ENCODE results near the gene IL12B.

Gene IL12B

DNA sequence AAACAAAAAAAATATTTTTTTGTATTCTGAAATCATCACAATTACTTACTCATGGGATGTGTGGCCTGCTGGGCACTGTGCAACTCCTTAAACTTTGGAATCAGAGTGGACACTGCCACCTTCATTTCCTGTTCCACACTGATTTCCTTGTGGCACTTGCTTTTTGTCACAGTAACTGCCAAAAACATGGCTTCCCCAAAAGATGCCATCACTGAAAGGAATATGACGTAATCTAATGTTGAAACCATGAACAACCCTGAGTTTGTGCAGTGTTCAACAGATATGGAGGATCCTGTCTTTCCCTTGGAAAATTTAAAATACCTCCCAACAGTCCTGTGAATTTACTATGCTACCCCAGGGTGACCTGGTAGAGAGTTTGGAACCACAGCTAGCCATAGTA, 12.6 kb upstream of the IL12B start:
- DNase-seq (ENCODE audit: insufficient read length) (no peak), FAIRE-seq (no peak)
- no peak for TF ChIP-seq POLR2A (IDR thresholded peaks at IDR 0.05; ENCODE audit: low read depth, low read length)
- TF ChIP-seq POLR2AphosphoS5 (IDR thresholded peaks at IDR 0.05; ENCODE audit: low read depth, low read length), result no peak
- no peak for TF ChIP-seq TAF1 (IDR thresholded peaks at IDR 0.05; ENCODE audit: borderline replicate concordance, low read depth, low read length)

DNA sequence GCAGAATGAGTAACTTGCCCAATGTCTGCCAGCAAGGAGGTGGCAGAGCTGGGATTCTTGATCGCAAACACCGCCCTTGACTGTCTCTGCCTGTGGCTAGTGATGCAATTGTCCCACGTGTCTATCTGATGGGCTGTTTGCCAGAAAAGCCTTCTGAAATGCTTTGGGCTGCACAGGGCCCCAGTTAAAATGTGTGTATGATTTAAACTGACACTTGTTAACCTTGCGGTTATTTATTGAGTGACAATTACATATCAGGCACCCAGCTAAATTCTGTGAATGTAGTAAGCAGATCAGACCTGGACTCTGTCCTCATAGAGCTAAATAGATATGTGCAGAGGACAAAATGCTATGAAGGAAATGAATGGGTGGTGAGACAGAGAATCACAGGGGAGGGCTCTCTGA, 11.6 kb upstream of the IL12B start:
- FAIRE-seq, result no peak
- DNase-seq (ENCODE audit: insufficient read length), result no peak
- TF ChIP-seq POLR2AphosphoS5 (IDR thresholded peaks at IDR 0.05; ENCODE audit: low read depth, low read length), result no peak
- no peak for TF ChIP-seq POLR2A (IDR thresholded peaks at IDR 0.05; ENCODE audit: low read depth, low read length)
- TF ChIP-seq TAF1 (IDR thresholded peaks at IDR 0.05; ENCODE audit: borderline replicate concordance, low read depth, low read length), result no peak

DNA sequence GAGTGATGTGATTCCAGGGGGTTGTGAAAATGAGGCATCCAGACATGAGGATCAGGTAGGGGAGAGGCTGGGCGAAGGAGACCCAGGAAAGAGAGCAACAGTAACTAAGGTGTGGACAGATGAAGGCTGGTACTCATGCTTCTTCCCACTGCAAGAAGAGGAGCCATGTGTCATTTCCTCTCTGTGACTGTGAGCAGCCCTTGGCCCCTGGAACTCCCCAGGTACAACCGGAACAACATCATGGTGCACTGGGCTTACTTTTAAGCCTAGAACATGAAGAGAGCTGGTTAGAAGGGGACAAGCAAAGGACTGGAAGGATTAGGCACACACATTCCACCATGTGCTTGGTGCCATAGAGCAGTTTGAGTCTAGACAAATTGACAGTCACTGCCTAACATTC, 10.9 kb upstream of the IL12B start:
- DNase-seq (ENCODE audit: insufficient read length), result no peak
- TF ChIP-seq POLR2A (IDR thresholded peaks at IDR 0.05; ENCODE audit: low read depth, low read length) (no peak), POLR2AphosphoS5 (IDR thresholded peaks at IDR 0.05; ENCODE audit: low read depth, low read length) (no peak), TAF1 (IDR thresholded peaks at IDR 0.05; ENCODE audit: borderline replicate concordance, low read depth, low read length) (no peak)
- FAIRE-seq, result no peak

DNA sequence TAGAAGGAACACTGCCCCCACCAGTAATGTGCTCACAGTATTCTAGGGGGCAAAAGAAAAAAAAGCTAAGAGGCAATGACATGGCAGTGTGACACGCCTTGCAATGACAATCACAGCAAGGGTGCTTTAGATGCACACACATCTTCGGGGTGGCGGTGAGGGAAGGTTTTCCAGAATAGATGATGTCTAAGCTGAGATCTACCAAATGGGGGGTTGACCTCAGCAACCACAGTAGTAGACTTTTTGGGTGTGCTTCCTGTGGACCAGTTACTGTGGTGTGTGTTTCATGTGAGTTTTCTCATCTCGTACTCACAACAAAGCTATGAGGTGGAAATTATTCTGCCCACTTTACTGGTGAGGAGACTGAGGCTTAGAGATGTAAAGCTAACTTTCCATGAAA, 10.2 kb upstream of the IL12B start:
- TF ChIP-seq POLR2AphosphoS5 (IDR thresholded peaks at IDR 0.05; ENCODE audit: low read depth, low read length) (no peak), TAF1 (IDR thresholded peaks at IDR 0.05; ENCODE audit: borderline replicate concordance, low read depth, low read length) (no peak), POLR2A (IDR thresholded peaks at IDR 0.05; ENCODE audit: low read depth, low read length) (no peak)
- DNase-seq (ENCODE audit: insufficient read length), result no peak
- no peak for FAIRE-seq

DNA sequence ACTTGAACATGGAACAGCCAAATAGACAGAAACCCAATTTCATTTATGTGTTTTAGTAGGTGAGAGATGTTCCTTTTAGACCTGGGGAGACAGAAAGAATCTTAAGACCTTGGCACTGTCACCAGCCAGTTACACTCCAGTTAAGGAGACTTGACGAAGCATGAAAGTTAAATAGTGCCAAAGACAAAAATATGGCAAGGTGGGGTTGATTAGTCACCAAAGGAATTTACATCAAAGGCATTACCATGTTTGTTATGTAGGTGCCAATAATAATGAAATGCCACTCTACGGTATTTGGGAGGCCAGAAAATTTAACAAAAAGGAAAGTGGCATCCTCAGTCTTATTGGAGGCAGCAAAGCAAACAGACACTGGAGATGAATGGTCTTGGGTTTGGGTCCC, 9.2 kb upstream of the IL12B start:
- TF ChIP-seq TAF1 (IDR thresholded peaks at IDR 0.05; ENCODE audit: borderline replicate concordance, low read depth, low read length), result no peak
- no peak for TF ChIP-seq POLR2A (IDR thresholded peaks at IDR 0.05; ENCODE audit: low read depth, low read length)
- no peak for TF ChIP-seq POLR2AphosphoS5 (IDR thresholded peaks at IDR 0.05; ENCODE audit: low read depth, low read length)
- FAIRE-seq (no peak), DNase-seq (ENCODE audit: insufficient read length) (no peak)

DNA sequence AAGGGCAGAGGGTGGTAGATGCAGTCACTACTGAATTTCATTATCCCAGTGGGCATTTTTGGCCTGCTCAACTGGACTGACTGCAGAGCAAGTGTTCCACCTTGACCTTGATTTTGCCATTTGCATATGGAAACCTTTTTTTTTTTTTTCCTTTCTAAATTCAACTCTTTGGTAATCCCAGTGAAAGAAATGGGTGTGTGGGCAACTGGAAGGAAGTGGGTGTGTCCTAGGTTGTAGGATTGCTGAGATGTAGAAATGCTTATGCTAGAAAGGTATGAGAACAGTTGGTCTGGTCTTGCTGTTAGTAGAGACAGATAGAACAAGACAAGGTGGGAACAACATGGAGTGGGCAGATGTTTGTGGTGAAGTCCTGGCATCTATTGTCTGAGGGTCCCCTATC, 7.8 kb upstream of the IL12B start:
- no peak for FAIRE-seq
- no peak for DNase-seq (ENCODE audit: insufficient read length)
- TF ChIP-seq POLR2AphosphoS5 (IDR thresholded peaks at IDR 0.05; ENCODE audit: low read depth, low read length) (no peak), TAF1 (IDR thresholded peaks at IDR 0.05; ENCODE audit: borderline replicate concordance, low read depth, low read length) (no peak), POLR2A (IDR thresholded peaks at IDR 0.05; ENCODE audit: low read depth, low read length) (no peak)

DNA sequence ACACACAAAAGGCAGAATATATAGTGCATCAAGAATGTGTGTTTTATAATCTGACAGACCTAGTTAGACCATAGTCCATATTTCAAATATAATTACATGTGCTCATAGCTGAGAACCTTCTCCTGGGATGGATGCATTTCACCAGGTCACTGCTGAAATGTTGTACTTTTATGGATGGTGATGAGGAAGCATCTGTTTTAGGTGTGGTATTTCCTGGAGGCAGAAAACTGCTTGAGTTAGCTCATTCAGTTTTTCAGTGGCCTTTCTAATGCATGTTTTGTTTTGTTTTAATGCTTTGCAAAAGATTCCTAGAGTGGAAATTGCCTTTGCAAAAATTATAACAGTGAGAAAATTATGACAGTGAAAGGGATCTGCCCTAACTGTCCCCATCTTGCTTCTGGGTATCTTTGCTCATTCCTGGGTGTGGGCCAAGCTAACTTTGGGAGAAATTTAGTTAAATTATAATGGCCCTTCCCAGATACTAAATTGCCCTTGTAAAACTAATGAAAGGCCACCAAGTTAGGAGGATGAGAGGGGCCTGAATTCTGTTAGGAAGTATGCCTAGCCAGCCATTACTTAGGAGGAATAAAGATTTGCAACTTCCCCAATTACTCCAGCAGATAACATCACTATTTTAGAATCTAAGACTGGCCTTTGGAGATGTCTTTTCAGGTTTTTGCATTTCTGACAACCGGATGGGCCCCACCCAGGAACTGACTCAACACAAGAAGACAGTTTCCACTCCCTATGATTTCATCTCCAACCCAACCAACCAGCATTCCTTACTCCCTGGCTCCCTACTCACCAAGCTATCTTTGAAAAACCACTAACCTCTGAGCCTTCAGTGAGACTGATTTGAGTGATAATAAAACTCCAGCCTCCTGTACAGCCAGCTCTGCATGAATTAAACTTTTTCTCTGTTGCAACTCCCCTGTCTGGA, 7.0 kb upstream of the IL12B start:
- DNase-seq (ENCODE audit: insufficient read length), result no peak
- FAIRE-seq, result no peak
- TF ChIP-seq TAF1 (IDR thresholded peaks at IDR 0.05; ENCODE audit: borderline replicate concordance, low read depth, low read length) (no peak), POLR2AphosphoS5 (IDR thresholded peaks at IDR 0.05; ENCODE audit: low read depth, low read length) (no peak), POLR2A (IDR thresholded peaks at IDR 0.05; ENCODE audit: low read depth, low read length) (no peak)

DNA sequence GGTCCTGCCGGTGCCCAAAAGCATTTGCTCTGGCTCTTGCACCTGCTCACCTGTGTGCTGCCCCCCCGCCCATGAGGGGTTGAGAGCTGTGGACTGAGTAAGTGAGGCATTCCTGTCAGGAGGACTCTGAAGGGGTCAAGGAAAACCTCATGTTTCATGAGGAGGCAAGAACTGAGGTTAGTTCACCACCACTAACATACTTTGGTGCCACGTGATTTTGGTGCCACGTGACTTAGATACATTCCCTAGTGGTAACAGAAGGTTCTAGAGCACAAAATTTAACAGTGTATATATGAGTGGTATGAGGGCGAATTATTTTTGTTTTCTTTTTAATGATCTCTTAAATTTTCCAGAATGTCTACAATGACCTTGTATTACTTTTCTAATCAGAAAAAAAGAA, 6.3 kb upstream of the IL12B start:
- FAIRE-seq (no peak), DNase-seq (ENCODE audit: insufficient read length) (no peak)
- TF ChIP-seq POLR2AphosphoS5 (IDR thresholded peaks at IDR 0.05; ENCODE audit: low read depth, low read length), result no peak
- no peak for TF ChIP-seq POLR2A (IDR thresholded peaks at IDR 0.05; ENCODE audit: low read depth, low read length)

DNA sequence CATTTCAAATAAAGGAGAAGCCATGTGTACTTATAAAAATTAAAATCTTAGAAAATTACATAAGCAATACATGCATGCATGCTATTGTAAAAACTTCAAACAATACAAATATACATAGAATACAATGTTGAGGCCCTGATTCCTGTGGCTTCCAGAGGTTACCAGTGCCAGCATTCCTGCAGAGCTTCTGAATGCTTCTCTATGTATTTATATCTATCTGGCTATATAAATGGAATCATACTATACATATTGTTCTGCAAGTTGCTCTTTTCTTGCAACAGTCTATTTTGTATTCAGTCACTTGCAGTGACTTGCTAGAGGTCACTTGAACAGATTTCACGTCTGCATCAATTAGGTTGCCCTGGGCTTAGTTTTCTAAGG, 3.2 kb upstream of the IL12B start:
- DNase-seq (ENCODE audit: insufficient read length) (no peak), FAIRE-seq (no peak)
- no peak for TF ChIP-seq POLR2AphosphoS5 (IDR thresholded peaks at IDR 0.05; ENCODE audit: low read depth, low read length)
- no peak for TF ChIP-seq TAF1 (IDR thresholded peaks at IDR 0.05; ENCODE audit: borderline replicate concordance, low read depth, low read length)
- no peak for TF ChIP-seq POLR2A (IDR thresholded peaks at IDR 0.05; ENCODE audit: low read depth, low read length)

DNA sequence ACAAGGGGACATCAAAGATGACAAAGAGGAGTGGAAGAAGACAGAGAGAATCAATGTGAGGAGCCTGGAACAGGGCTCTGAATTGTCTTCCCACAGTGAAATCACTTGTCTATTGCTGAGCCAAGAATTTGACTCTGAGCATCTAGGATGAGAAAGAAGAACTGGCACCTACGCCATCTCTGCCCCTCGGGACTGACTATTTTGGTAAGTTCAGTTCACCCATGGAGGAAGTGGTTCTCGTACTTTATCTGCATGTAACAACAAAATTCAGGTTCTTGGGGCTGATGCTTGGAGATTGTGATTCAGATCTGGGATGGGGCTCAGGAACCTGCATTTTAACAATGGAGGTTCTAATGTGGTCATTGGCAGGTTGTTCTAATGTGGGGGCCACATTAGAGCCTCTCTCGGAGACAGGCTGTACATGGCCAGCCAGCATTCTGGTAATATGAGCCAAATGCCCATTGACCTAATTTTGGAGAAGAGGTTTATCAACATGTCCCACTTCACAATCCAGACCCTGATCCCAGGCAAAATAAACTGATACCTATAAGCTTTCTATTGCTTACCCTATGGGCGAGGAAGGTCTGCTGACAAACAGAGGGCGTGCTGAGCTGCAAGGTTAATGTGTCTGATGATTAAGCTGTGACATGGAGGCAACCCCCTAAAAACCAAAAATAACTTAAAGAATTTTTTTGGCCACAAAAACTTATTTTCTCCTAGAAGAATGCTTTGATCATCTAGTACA, 2.7 kb upstream of the IL12B start:
- DNase-seq (ENCODE audit: insufficient read length) (no peak), FAIRE-seq (peak; percentile 40)
- TF ChIP-seq TAF1 (IDR thresholded peaks at IDR 0.05; ENCODE audit: borderline replicate concordance, low read depth, low read length) (no peak), POLR2A (IDR thresholded peaks at IDR 0.05; ENCODE audit: low read depth, low read length) (no peak), POLR2AphosphoS5 (IDR thresholded peaks at IDR 0.05; ENCODE audit: low read depth, low read length) (no peak)

DNA sequence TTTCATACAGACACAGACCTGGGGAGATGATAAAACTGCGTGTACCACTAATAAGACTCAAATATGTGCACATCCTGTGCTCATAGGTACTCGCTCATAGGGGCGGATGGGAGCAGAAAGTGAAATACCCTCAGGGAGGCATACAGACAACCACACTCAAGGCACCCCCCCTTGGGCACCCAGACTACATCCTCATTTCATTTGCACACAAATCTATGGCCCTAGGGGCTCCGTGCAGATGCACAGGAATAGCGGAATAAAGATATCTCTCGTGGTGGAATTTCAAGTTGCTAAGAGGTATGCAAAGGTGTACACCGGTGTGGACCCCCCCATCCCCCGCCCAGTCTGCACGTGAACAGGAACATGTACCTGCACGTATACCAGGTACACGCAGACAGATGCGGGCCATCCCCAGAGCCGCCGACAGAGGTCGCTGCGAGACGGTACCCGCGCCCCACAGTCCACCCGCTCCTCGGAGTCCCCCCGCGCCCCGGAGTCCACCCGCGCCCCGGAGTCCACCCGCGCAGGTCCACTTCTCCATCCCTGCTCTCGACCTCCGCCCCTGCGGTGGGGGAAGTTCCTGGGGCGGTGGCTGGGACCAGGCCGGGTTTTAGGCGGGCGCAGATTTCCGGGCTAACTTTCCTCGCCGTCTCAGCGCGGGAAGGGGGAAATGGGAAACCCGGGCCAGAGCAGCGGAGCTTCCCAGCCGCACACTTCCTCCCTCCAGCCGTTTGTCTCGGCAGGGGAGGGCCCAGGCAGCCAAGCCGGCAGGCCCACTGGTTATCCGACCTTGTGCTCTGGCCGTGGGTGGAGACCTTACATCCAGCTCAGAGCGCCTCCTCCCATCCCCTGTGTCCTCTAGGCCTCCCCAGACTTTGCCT, 1.0 kb upstream of the IL12B start:
- TF ChIP-seq POLR2A (IDR thresholded peaks at IDR 0.05; ENCODE audit: low read depth, low read length) (no peak), POLR2AphosphoS5 (IDR thresholded peaks at IDR 0.05; ENCODE audit: low read depth, low read length) (no peak), TAF1 (IDR thresholded peaks at IDR 0.05; ENCODE audit: borderline replicate concordance, low read depth, low read length) (no peak)
- DNase-seq (ENCODE audit: insufficient read length), result peak; percentile 58
- FAIRE-seq, result peak; percentile 85
